ENCODE measurements around the gene DNM1.

DNA sequence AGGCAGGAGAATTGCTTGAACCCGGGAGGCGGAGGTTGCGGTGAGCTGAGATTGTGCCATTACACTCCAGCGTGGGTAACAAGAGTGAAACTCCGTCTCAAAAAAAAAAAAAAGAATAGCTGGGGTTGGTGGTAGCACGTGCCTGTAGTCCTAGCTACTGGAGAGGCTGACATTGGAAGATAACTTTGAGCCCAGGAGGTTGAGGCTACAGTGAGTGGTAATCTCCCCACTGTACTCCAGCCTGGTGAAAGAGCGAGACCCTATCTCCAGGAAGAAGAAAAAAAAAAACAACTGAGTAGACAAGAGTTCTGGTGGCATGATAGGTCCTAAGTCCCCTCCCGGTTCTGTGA lies 46.4 kb downstream of the DNM1 start:
- TF ChIP-seq, protein P1, sequence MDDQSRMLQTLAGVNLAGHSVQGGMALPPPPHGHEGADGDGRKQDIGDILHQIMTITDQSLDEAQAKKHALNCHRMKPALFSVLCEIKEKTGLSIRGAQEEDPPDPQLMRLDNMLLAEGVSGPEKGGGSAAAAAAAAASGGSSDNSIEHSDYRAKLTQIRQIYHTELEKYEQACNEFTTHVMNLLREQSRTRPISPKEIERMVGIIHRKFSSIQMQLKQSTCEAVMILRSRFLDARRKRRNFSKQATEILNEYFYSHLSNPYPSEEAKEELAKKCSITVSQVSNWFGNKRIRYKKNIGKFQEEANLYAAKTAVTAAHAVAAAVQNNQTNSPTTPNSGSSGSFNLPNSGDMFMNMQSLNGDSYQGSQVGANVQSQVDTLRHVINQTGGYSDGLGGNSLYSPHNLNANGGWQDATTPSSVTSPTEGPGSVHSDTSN (IDR thresholded peaks at IDR 0.05; ENCODE audit: insufficient replicate concordance, low read depth, low read length), result no peak
- TF ChIP-seq, protein P2, sequence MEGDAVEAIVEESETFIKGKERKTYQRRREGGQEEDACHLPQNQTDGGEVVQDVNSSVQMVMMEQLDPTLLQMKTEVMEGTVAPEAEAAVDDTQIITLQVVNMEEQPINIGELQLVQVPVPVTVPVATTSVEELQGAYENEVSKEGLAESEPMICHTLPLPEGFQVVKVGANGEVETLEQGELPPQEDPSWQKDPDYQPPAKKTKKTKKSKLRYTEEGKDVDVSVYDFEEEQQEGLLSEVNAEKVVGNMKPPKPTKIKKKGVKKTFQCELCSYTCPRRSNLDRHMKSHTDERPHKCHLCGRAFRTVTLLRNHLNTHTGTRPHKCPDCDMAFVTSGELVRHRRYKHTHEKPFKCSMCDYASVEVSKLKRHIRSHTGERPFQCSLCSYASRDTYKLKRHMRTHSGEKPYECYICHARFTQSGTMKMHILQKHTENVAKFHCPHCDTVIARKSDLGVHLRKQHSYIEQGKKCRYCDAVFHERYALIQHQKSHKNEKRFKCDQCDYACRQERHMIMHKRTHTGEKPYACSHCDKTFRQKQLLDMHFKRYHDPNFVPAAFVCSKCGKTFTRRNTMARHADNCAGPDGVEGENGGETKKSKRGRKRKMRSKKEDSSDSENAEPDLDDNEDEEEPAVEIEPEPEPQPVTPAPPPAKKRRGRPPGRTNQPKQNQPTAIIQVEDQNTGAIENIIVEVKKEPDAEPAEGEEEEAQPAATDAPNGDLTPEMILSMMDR (IDR thresholded peaks at IDR 0.05 in 2 of 3, conservative IDR thresholded peaks at IDR 0.05 in 1 of 3; ENCODE audit: control insufficient read depth in 2 of 3, extremely low read depth in 1 of 3, insufficient read depth in 1 of 3, low read depth in 3 of 3, low read length in 3 of 3), result no peak
- TF ChIP-seq TAF1 (IDR thresholded peaks at IDR 0.05; ENCODE audit: borderline replicate concordance, low read depth, low read length) (no peak), LARP7 (IDR thresholded peaks at IDR 0.05) (no peak), NFYA (IDR thresholded peaks at IDR 0.05; ENCODE audit: borderline replicate concordance, low read depth, low read length) (no peak), TCF7 (IDR thresholded peaks at IDR 0.05; ENCODE audit: borderline replicate concordance) (no peak), CEBPB (IDR thresholded peaks at IDR 0.05; ENCODE audit: borderline replicate concordance in 1 of 2, low read depth in 2 of 2, low read length in 2 of 2) (no peak)
